Measurements from ENCODE around the gene LILRB3.
"Not testable (repeated sequence)": the region's sequence is repeated elsewhere in the genome, so short reads cannot be mapped to it uniquely, and the experiment has no call there.

LILRB3 gene

DNA sequence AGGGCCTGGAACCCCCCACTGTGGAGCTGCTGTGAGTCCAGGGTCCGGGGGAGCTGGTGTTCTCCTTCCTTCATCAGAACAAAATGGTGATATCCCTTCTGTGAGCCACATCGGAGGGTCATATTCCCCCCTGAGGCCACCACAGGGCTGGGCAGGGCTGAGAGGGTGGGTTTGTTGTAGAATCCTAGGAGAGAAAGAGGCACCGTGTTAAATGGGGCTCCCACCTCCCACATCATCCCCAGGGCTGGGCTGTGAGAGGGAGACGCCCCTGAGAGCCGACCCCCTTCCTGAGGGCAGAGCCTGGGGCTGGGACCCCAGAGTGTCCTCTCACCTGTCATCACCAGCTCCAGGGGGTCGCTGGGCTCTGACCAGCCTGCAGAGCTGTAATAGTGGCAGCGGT, 860 bp downstream of the LILRB3 start:
- H3K36me3 ChIP-seq (ENCODE audit: insufficient read depth, low read length); H3K4me1 ChIP-seq (ENCODE audit: control insufficient read depth, insufficient read depth, low read length, unreplicated experiment); H3K27me3 ChIP-seq (ENCODE audit: insufficient read depth, low read length); H3K79me2 ChIP-seq (ENCODE audit: control insufficient read depth, insufficient read depth, low read length, unreplicated experiment); H2AFZ ChIP-seq (ENCODE audit: low read length, unreplicated experiment); H3K4me3 ChIP-seq (ENCODE audit: low read depth, low read length); H3K27ac ChIP-seq (ENCODE audit: low read depth, low read length): not testable (repeated sequence)

DNA sequence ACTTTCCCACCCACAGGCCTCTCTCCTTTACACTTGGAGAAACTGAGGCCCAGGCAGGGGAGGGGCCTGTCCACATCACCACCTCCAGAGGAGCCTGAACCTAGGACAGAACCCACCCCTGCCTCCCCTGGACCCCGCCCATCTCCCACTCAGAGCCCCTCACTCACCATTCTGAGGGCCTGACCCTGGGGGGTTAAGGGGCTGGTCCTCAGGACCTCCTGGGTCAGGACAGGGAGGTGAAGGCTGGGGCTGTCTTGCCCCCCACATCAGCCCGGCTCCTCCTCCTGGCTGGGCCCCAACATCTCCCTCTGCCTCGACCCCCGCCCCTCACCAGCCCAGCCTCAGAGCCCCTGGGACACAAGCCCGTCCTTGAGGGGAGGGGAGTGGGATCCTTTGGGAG, 3.1 kb downstream of the LILRB3 start:
- not testable (repeated sequence) for H3K79me2 ChIP-seq (ENCODE audit: control insufficient read depth, insufficient read depth, low read length, unreplicated experiment); H3K4me3 ChIP-seq (ENCODE audit: low read depth, low read length); H3K4me1 ChIP-seq (ENCODE audit: control insufficient read depth, insufficient read depth, low read length, unreplicated experiment)

DNA sequence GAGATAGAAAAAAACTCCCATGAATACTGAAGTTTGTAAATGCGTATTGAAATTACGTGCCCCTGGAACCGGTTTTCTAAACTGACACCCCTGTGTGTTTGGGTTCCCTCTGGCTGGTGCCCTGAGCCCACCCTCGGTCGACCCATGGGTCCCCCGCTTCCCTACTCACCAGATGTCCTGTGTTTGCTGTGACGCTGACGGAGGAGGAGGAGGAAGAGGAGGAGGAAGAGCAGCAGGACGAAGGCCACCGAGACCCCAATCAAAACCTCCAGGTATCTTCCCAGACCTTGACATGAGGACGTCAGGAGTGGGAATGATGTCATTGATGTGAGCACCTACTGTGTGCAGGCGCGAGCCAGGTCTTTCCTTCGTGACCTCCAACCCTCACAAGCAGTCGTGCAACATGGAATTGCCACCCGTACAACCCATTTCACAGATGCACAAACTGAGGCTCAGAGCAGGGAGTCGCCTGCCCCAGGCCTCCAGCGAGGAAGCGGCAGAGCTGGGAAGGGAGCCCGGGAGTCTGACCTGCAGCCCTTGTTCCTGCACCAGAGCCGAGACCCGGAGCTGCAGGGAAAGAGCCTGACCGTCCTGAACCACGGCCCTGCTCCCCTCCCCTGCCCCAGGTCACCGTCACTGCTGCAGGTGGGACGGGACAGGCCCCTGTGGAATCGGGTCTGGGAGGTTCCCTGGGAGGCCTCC, 3.7 kb downstream of the LILRB3 start:
- no peaks in the 10 kb centered on the region for H3K4me1 ChIP-seq (ENCODE audit: control insufficient read depth, insufficient read depth, low read length, unreplicated experiment)

More for the DNA sequence above, 3.1 kb downstream of the LILRB3 start:
- not testable (repeated sequence) for H3K36me3 ChIP-seq (ENCODE audit: insufficient read depth, low read length); H3K27me3 ChIP-seq (ENCODE audit: insufficient read depth, low read length); H3K27ac ChIP-seq (ENCODE audit: low read depth, low read length); H2AFZ ChIP-seq (ENCODE audit: low read length, unreplicated experiment)

DNA sequence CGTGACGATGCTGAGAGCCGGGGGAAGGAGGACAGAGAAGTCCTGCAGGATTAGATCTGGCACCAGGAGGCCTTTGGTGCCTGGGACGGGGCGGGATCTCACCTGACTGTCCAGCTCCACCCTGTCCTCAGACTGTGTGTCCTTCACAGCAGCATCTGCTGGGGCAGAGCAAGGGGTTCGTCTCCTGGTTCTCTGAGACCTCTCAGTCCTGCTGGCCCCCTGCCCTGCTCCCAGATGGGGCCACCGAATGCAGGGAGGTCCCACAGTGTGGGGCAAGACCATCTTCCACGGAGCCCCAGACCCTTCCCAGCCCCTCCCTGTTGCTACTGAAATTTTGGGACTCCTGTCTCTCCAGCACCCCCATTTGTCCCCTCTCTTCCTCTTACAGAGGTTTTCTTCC, 4.5 kb downstream of the LILRB3 start:
- Histone ChIP-seq H3K79me2 (ENCODE audit: control insufficient read depth, insufficient read depth, low read length, unreplicated experiment) (no peaks in the 10 kb centered on the region), H3K27me3 (ENCODE audit: insufficient read depth, low read length) (no peaks in the 10 kb centered on the region), H3K4me1 (ENCODE audit: control insufficient read depth, insufficient read depth, low read length, unreplicated experiment) (no peaks in the 10 kb centered on the region), H3K36me3 (ENCODE audit: insufficient read depth, low read length) (no peaks in the 10 kb centered on the region), H2AFZ (ENCODE audit: low read length, unreplicated experiment) (no peak overlapping the region), H3K27ac (ENCODE audit: low read depth, low read length) (no peak overlapping the region), H3K4me3 (ENCODE audit: low read depth, low read length) (no peak overlapping the region)

More for the DNA sequence above, 3.7 kb downstream of the LILRB3 start:
- no peak overlapping the region for H3K27ac ChIP-seq (ENCODE audit: low read depth, low read length)
- no peaks in the 10 kb centered on the region for H3K36me3 ChIP-seq (ENCODE audit: insufficient read depth, low read length)
- no peaks in the 10 kb centered on the region for H3K27me3 ChIP-seq (ENCODE audit: insufficient read depth, low read length)
- no peak overlapping the region for H2AFZ ChIP-seq (ENCODE audit: low read length, unreplicated experiment)
- no peaks in the 10 kb centered on the region for H3K79me2 ChIP-seq (ENCODE audit: control insufficient read depth, insufficient read depth, low read length, unreplicated experiment)
- no peak overlapping the region for H3K4me3 ChIP-seq (ENCODE audit: low read depth, low read length)

DNA sequence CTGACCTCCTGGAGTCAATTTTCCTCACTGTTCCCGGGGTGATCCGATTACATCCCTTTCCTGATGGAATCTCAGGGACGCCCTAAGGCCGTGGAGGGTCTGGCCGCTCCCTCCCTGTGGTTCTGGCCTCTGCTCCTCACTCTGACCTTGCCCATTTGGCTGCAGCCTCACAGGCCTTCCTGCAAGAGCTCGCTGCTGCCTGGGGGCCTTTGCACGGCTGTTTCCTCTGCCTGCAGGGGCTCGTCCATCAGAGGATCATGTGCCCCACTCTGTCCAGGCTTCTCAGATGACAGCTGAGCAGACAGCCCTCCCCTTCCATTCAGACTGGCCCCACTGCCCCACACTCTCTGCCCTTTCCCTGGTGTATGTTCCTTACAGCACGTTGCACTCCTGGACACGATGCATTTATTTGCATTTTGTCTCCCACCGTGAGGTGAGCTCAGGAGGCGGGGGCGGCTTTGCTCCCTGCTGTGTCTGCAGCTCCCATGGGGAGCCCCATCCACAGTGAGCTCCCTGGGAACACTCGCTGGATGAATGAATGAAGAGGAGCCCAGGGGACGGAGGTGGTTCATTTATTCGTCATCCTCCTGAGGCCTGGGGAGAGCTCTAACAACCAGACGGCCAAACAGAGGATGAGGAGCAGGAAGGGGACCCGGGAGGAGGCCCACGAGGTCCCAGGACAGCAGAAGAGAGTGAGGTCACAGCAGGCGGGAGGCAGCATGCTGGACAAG, 5.1 kb downstream of the LILRB3 start:
- not testable (repeated sequence) for H3K4me1 ChIP-seq (ENCODE audit: control insufficient read depth, insufficient read depth, low read length, unreplicated experiment); H3K27me3 ChIP-seq (ENCODE audit: insufficient read depth, low read length); H3K36me3 ChIP-seq (ENCODE audit: insufficient read depth, low read length); H2AFZ ChIP-seq (ENCODE audit: low read length, unreplicated experiment); H3K27ac ChIP-seq (ENCODE audit: low read depth, low read length); H3K4me3 ChIP-seq (ENCODE audit: low read depth, low read length); H3K79me2 ChIP-seq (ENCODE audit: control insufficient read depth, insufficient read depth, low read length, unreplicated experiment)

DNA sequence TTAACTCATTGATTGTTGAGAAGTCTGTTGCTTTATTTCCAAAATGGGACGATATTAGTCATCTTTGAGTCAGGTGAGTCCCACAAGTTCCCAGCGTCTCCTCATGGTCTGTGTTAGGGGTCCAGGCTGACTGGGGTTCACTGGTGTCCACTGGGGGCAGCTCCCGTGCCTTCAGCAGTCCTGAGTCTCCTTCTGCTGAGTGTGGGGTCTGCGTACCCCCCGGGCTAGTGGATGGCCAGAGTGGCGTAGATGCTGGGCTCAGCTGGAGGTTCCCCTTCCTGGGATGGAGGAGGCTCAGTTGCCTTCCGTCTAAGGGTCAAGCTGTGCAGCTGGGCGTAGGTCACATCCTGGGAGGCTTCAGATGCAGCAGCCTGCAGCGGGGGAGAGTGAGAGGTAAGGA, 5.9 kb downstream of the LILRB3 start:
- Histone ChIP-seq H3K36me3 (ENCODE audit: insufficient read depth, low read length) (no peaks in the 10 kb centered on the region), H3K79me2 (ENCODE audit: control insufficient read depth, insufficient read depth, low read length, unreplicated experiment) (no peaks in the 10 kb centered on the region), H3K4me1 (ENCODE audit: control insufficient read depth, insufficient read depth, low read length, unreplicated experiment) (no peaks in the 10 kb centered on the region), H2AFZ (ENCODE audit: low read length, unreplicated experiment) (no peak overlapping the region), H3K27me3 (ENCODE audit: insufficient read depth, low read length) (no peaks in the 10 kb centered on the region), H3K4me3 (ENCODE audit: low read depth, low read length) (no peak overlapping the region), H3K27ac (ENCODE audit: low read depth, low read length) (no peak overlapping the region)

DNA sequence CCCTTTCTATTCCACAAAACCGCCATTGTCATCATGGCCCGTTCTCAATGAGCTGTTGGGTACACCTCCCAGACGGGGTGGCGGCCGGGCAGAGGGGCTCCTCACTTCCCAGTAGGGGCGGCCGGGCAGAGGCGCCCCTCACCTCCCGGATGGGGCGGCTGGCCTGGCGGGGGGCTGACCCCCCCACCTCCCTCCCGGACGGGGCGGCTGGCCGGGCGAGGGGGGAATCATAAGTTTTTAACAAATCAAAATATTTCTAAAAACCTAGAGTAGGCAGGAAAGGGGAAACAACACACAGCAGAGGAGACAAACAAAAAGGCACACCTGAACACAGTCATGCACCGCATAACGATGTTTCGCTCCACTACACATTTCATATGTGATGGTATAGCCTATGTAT, 8.1 kb downstream of the LILRB3 start:
- not testable (repeated sequence) for H2AFZ ChIP-seq (ENCODE audit: low read length, unreplicated experiment); H3K4me3 ChIP-seq (ENCODE audit: low read depth, low read length); H3K4me1 ChIP-seq (ENCODE audit: control insufficient read depth, insufficient read depth, low read length, unreplicated experiment); H3K36me3 ChIP-seq (ENCODE audit: insufficient read depth, low read length); H3K79me2 ChIP-seq (ENCODE audit: control insufficient read depth, insufficient read depth, low read length, unreplicated experiment); H3K27me3 ChIP-seq (ENCODE audit: insufficient read depth, low read length); H3K27ac ChIP-seq (ENCODE audit: low read depth, low read length)

DNA sequence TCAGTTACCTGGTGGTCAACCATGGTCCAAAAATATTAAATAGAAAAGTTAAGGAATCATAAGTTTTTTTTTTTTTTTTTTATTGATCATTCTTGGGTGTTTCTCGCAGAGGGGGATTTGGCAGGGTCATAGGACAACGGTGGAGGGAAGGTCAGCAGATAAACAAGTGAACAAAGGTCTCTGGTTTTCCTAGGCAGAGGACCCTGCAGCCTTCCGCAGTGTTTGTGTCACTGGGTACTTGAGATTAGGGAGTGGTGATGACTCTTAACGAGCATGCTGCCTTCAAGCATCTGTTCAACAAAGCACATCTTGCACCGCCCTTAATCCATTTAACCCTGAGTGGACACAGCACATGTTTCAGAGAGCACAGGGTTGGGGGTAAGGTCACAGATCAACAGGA, 8.6 kb downstream of the LILRB3 start:
- peaks cover 11% of the 10 kb centered on the region for H3K4me1 ChIP-seq (ENCODE audit: control insufficient read depth, insufficient read depth, low read length, unreplicated experiment)
- H3K27me3 ChIP-seq (ENCODE audit: insufficient read depth, low read length); H3K4me3 ChIP-seq (ENCODE audit: low read depth, low read length); H3K27ac ChIP-seq (ENCODE audit: low read depth, low read length); H2AFZ ChIP-seq (ENCODE audit: low read length, unreplicated experiment); H3K36me3 ChIP-seq (ENCODE audit: insufficient read depth, low read length); H3K79me2 ChIP-seq (ENCODE audit: control insufficient read depth, insufficient read depth, low read length, unreplicated experiment): not testable (repeated sequence)

DNA sequence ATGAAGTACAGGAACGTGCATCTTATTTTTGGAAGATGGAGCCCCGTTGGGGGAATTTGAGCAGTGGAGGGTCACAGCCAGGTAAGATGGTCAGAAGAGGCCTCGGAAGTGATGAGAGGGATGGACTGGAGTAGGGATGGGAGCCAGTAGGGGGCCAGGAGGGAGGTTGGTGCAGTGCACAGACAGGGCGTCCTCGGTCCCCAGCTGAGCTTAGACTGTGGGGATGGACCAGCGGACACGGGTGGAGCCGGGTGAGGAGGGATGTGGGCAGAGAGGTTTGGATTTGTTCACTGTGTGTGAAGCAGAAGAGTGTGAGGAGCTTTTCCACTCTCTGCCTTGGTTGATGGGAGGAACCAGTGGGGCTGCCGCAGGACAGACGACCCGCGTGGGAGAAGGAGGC, 11.6 kb downstream of the LILRB3 start:
- no peaks in the 10 kb centered on the region for H3K27me3 ChIP-seq (ENCODE audit: insufficient read depth, low read length)
- no peak overlapping the region for H3K27ac ChIP-seq (ENCODE audit: low read depth, low read length)
- H3K4me3 ChIP-seq (ENCODE audit: low read depth, low read length) = no peak overlapping the region
- H2AFZ ChIP-seq (ENCODE audit: low read length, unreplicated experiment) = no peak overlapping the region
- H3K79me2 ChIP-seq (ENCODE audit: control insufficient read depth, insufficient read depth, low read length, unreplicated experiment) = peaks cover 10% of the 10 kb centered on the region
- H3K4me1 ChIP-seq (ENCODE audit: control insufficient read depth, insufficient read depth, low read length, unreplicated experiment) = peaks cover 27% of the 10 kb centered on the region
- peaks cover 4% of the 10 kb centered on the region; the same call in 1 of the 2 replicates for H3K36me3 ChIP-seq (ENCODE audit: insufficient read depth, low read length)

DNA sequence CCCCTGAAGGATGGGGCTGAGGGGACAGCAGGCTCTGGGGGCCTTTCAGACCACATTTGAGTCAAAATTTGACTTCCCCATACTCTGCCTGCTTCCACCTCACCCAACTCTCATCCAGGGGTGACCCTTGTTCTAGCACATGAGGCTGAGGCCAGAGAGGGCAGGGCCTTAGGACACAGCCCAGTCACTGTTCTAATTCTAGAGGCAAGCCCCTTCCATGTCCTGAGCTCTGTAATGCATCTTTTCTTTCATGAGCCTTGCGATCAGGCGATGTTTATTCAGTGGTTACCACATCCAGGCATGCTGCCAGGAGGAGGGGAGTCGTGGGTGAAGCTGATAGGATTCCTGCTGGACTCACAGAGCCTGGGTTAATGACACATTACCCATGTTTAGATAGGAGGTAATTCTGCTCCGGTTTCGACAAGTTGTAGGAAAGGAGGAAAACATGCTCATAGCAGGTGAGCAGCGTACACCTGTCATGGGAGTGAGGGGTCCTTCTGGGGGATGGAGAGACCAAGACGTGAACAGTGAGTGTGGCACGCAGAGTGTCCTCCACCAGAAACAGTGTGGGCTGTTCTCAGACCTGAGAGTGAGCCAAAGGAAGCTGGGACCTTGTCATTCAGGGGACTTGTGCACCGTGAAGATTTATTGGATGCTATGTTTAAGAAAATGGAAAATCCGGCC, 12.9 kb downstream of the LILRB3 start:
- peaks cover 31% of the 10 kb centered on the region for H3K4me1 ChIP-seq (ENCODE audit: control insufficient read depth, insufficient read depth, low read length, unreplicated experiment)
- no peak overlapping the region for H3K4me3 ChIP-seq (ENCODE audit: low read depth, low read length)
- H3K79me2 ChIP-seq (ENCODE audit: control insufficient read depth, insufficient read depth, low read length, unreplicated experiment) = peaks cover 22% of the 10 kb centered on the region
- H3K27ac ChIP-seq (ENCODE audit: low read depth, low read length) = peak overlapping the region; percentile 84
- no peak overlapping the region for H2AFZ ChIP-seq (ENCODE audit: low read length, unreplicated experiment)
- H3K27me3 ChIP-seq (ENCODE audit: insufficient read depth, low read length) = no peaks in the 10 kb centered on the region
- H3K36me3 ChIP-seq (ENCODE audit: insufficient read depth, low read length) = peaks cover 10% of the 10 kb centered on the region
